ENCODE results near the gene RPS19BP1. TPM values are rescaled to one million over a fixed set of nuclear protein-coding genes. Genes with fewer than 3 reads are reported as not detected.

RPS19BP1 gene
- total and polyA plus RNA-seq, 2 of the 8 experiments (the other 6 are each of a cell fraction or from before 2014, with no cell fraction given): 77.9 to 97.9 TPM

DNA sequence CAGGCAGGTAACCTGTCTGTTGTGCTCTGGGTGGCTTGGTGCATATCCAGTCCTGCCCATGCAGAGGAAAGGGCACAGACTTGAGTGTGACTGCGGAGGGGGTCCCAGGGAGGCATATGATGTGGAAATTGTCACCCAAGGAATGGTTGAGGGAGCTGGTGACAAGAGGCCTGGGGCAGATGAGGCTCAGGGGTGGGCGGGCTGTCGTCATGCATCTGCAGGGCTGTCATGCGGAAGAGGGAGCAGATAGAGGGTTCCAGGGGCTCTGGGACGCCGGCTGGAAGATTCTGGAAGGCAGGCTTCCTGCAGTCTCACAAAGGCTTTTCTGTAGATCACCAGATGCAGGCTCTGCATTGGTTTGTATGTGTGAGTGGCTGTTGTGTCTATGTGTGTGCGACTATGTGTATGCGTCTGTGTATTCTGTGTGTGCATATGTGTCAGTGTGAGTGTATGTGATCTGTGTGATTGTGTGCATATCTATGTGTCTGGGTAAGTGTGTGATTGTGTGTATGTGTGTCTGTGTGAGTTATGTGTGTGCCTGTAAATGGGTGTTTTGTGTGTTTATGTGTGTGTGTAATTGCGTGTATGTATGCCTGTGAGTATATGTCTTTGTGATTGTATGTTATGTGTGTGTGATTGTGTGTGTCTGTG lies 30.4 kb upstream of the RPS19BP1 start (continued):
- TF ChIP-seq, protein P1, sequence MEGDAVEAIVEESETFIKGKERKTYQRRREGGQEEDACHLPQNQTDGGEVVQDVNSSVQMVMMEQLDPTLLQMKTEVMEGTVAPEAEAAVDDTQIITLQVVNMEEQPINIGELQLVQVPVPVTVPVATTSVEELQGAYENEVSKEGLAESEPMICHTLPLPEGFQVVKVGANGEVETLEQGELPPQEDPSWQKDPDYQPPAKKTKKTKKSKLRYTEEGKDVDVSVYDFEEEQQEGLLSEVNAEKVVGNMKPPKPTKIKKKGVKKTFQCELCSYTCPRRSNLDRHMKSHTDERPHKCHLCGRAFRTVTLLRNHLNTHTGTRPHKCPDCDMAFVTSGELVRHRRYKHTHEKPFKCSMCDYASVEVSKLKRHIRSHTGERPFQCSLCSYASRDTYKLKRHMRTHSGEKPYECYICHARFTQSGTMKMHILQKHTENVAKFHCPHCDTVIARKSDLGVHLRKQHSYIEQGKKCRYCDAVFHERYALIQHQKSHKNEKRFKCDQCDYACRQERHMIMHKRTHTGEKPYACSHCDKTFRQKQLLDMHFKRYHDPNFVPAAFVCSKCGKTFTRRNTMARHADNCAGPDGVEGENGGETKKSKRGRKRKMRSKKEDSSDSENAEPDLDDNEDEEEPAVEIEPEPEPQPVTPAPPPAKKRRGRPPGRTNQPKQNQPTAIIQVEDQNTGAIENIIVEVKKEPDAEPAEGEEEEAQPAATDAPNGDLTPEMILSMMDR (IDR thresholded peaks at IDR 0.05; ENCODE audit: control extremely low read depth in 1 of 3, insufficient read depth in 1 of 3, low read depth in 1 of 3, low read length in 3 of 3): no peak
- no peak for TF ChIP-seq ZNF274 (IDR thresholded peaks at IDR 0.05; ENCODE audit: borderline replicate concordance, extremely low read depth, low read length)
- TF ChIP-seq CHD2 (IDR thresholded peaks at IDR 0.05; ENCODE audit: low read length): no peak
- TF ChIP-seq KDM1A (IDR thresholded peaks at IDR 0.05; ENCODE audit: borderline replicate concordance, low read length): no peak
- TF ChIP-seq BACH1 (IDR thresholded peaks at IDR 0.05; ENCODE audit: low read length): no peak
- no peak for TF ChIP-seq SP4 (IDR thresholded peaks at IDR 0.05; ENCODE audit: low read length)
- TF ChIP-seq NRF1 (IDR thresholded peaks at IDR 0.05; ENCODE audit: low read depth, low read length): no peak
